Measurements from ENCODE around the gene MLLT10. TPM values are rescaled to one million over a fixed set of nuclear protein-coding genes. Genes with fewer than 3 reads are reported as not detected.

The MLLT10 gene
- total RNA-seq, 4 donors from 2014 or later = 46.3 to 109 (median 57.7) TPM

DNA sequence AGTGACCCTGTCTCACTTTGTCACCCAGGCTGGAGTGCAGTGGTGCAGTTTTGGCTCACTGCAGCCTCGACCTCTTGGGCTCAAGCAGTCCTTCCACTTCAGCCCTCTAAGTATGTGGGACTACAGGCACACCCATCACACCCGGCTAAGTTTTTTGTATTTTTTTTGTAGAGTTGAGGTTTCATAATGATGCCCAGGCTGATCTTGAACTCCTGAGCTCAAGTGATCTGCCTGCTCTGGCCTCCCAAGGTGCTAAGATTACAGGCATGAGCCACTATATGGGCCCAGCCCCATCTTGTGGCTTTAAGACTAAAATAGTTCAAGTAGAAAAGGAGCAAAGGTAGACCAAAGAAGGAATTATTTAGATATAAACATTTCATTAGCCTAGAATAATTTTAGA lies 65.5 kb downstream of the MLLT10 start:
- WGBS, 2 donors = 29 to 44% methylated on average over 2 of the region's 2 CpGs
- Histone ChIP-seq H3K27me3 (no peaks in the 10 kb centered on the region), H3K4me1 (peaks cover 0 to 7% of the 10 kb centered on the region in 2 donors), H3K9me3 (no peaks in the 10 kb centered on the region), H3K4me3 (replicated peaks in 1 of 3) (no peak overlapping the region), H3K36me3 (no peaks in the 10 kb centered on the region), H3K27ac (no peak overlapping the region)
- DNase-seq = peak; percentile 26 to 29
- TF ChIP-seq CTCF (IDR thresholded peaks at IDR 0.05) (no peak), POLR2A (IDR thresholded peaks at IDR 0.05) (no peak)
- intact Hi-C loops (cut with DNase I) = no loop called here

DNA sequence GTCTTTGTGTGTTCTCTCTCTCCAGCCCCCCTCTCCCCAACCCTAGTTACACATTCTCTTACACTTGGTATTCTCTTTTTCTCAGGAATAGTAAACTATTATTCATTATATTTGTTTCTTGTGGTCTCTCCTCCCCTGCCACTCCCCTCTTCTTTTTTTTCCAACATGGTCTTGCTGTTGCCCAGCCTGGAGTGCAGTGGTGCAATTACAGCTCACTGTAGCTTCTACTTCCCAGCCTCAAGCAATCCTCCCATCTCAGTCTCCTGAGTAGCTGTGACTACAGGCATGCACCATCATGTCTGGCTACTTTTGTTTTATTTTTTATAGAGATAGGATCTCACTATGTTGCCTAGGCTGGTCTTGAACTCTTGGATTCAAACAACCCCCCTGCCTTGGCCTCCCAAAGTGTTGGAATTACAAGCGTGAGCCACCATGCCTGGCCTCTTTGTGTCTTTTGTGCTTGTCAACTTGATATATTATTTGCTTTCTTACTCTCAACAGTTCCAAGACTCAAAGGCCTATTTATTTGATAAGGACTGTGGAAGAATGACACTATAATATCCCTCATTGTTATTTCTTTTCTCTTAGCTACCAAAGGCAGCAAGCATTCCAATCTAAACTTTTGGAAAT lies 66.9 kb downstream of the MLLT10 start:
- 92 to 97% methylated on average over 1 of the region's 1 CpG for WGBS, 2 donors
- H3K9me3 ChIP-seq = no peaks in the 10 kb centered on the region
- H3K4me1 ChIP-seq = peaks cover 0 to 7% of the 10 kb centered on the region in 2 donors
- no peak for TF ChIP-seq POLR2A (IDR thresholded peaks at IDR 0.05)
- TF ChIP-seq CTCF (IDR thresholded peaks at IDR 0.05) = no peak
- intact Hi-C loops (cut with DNase I) = no loop called here
- H3K27me3 ChIP-seq = no peaks in the 10 kb centered on the region
- no peak for DNase-seq
- no peaks in the 10 kb centered on the region for H3K36me3 ChIP-seq
- no peak overlapping the region for H3K27ac ChIP-seq
- no peak overlapping the region for H3K4me3 ChIP-seq (replicated peaks in 1 of 3)

GRCh38 chr10:21602313-21602712 lies 68.3 kb downstream of the MLLT10 start:
- Histone ChIP-seq H3K27me3 (no peaks in the 10 kb centered on the region), H3K27ac (no peak overlapping the region), H3K9me3 (no peaks in the 10 kb centered on the region), H3K36me3 (no peaks in the 10 kb centered on the region), H3K4me1 (peaks cover 0 to 7% of the 10 kb centered on the region in 2 donors), H3K4me3 (replicated peaks in 1 of 3) (no peak overlapping the region)
- intact Hi-C loops (cut with DNase I) = no loop called here
- WGBS, 2 donors = 92% methylated on average over 1 of the region's 1 CpG
- no peak for TF ChIP-seq CTCF (IDR thresholded peaks at IDR 0.05)
- no peak for TF ChIP-seq POLR2A (IDR thresholded peaks at IDR 0.05)
- no peak for DNase-seq

GRCh38 chr10:21603721-21604120 lies 69.7 kb downstream of the MLLT10 start:
- Histone ChIP-seq H3K9me3 (no peaks in the 10 kb centered on the region), H3K4me1 (peaks cover 0 to 7% of the 10 kb centered on the region in 2 donors), H3K27me3 (no peaks in the 10 kb centered on the region), H3K36me3 (no peaks in the 10 kb centered on the region), H3K27ac (no peak overlapping the region), H3K4me3 (replicated peaks in 1 of 3) (no peak overlapping the region)
- TF ChIP-seq POLR2A (IDR thresholded peaks at IDR 0.05) (no peak), CTCF (IDR thresholded peaks at IDR 0.05) (no peak)
- no peak for DNase-seq
- intact Hi-C loops (cut with DNase I) = no loop called here

- 54 to 65% methylated on average over 2 of the region's 2 CpGs for whole genome bisulfite sequencing, 2 donors
- no peak for TF ChIP-seq CTCF (IDR thresholded peaks at IDR 0.05)
- no peak for TF ChIP-seq POLR2A (IDR thresholded peaks at IDR 0.05)
- no peak for DNase-seq
Observed at GRCh38 chr10:21604651-21605050, 70.6 kb downstream of the MLLT10 start.

More at GRCh38 chr10:21604651-21605050, 70.6 kb downstream of the MLLT10 start:
- Histone ChIP-seq H3K4me1 (peaks cover 0 to 3% of the 10 kb centered on the region in 2 donors), H3K27ac (no peak overlapping the region), H3K9me3 (no peaks in the 10 kb centered on the region), H3K36me3 (no peaks in the 10 kb centered on the region), H3K27me3 (no peaks in the 10 kb centered on the region), H3K4me3 (replicated peaks in 1 of 3) (no peak overlapping the region)
- intact Hi-C loops (cut with DNase I) = no loop called here

Data from thyroid gland (tissue), 4 donors.